ENCODE results near the gene IER5L.
A peak's percentile ranks its signal among the peaks of the same experiment; 100 is the strongest.

The IER5L gene

GRCh38 chr9:129148463-129149204, 29.4 kb downstream of the IER5L start:
- no peak overlapping the region for H3K4me3 ChIP-seq (ENCODE audit: low read depth, low read length)
- no peak for TF ChIP-seq CTCF (IDR thresholded peaks at IDR 0.05; ENCODE audit: low read depth, low read length)
- in situ Hi-C loops (cut with HindIII; ENCODE audit: low sequenced_read_pairs), result no loop called here
- DNase-seq (ENCODE audit: low read depth, low spot score), result no peak

- in situ Hi-C loops (cut with HindIII; ENCODE audit: low sequenced_read_pairs), result no loop called here
- TF ChIP-seq CTCF (IDR thresholded peaks at IDR 0.05; ENCODE audit: low read depth, low read length), result no peak
- no peak for DNase-seq (ENCODE audit: low read depth, low spot score)
- no peak overlapping the region for H3K4me3 ChIP-seq (ENCODE audit: low read depth, low read length)
Measured at GRCh38 chr9:129146441-129146941, 31.6 kb downstream of the IER5L start.

- no peak overlapping the region for H3K4me3 ChIP-seq (ENCODE audit: low read depth, low read length)
- peak; percentile 98 for DNase-seq (ENCODE audit: low read depth, low spot score)
- in situ Hi-C loops (cut with HindIII; ENCODE audit: low sequenced_read_pairs), result no loop called here
- peak; percentile 3 for TF ChIP-seq CTCF (IDR thresholded peaks at IDR 0.05; ENCODE audit: low read depth, low read length)
Measured at GRCh38 chr9:129145841-129146292, 32.2 kb downstream of the IER5L start.

- in situ Hi-C loops (cut with HindIII; ENCODE audit: low sequenced_read_pairs), result no loop called here
- no peak overlapping the region for H3K4me3 ChIP-seq (ENCODE audit: low read depth, low read length)
- TF ChIP-seq CTCF (IDR thresholded peaks at IDR 0.05; ENCODE audit: low read depth, low read length), result no peak
- no peak for DNase-seq (ENCODE audit: low read depth, low spot score)
Measured at GRCh38 chr9:129145316-129145715, 32.7 kb downstream of the IER5L start.

- DNase-seq (ENCODE audit: low read depth, low spot score), result peak; percentile 93
- peak; percentile 98 for TF ChIP-seq CTCF (IDR thresholded peaks at IDR 0.05; ENCODE audit: low read depth, low read length)
- H3K4me3 ChIP-seq (ENCODE audit: low read depth, low read length), result peak overlapping the region; percentile 25
- in situ Hi-C loops (cut with HindIII; ENCODE audit: low sequenced_read_pairs), result no loop called here
Measured at GRCh38 chr9:129143031-129143927, 34.8 kb downstream of the IER5L start.

- TF ChIP-seq CTCF (IDR thresholded peaks at IDR 0.05; ENCODE audit: low read depth, low read length), result no peak
- DNase-seq (ENCODE audit: low read depth, low spot score), result no peak
- in situ Hi-C loops (cut with HindIII; ENCODE audit: low sequenced_read_pairs), result no loop called here
- H3K4me3 ChIP-seq (ENCODE audit: low read depth, low read length), result peak overlapping the region; percentile 25
Measured at GRCh38 chr9:129142138-129142935, 35.7 kb downstream of the IER5L start.

Data from astrocyte of the spinal cord (primary cell).